Uterus (tissue), 4 donors: Measurements from ENCODE around the gene CAMLG. TPM values are rescaled to one million over a fixed set of nuclear protein-coding genes. Genes with fewer than 3 reads are reported as not detected.

Source experiments
- DNase-seq, 2 donors: peaks; one replicate each; pipeline ENCODE4 v3.0.0-alpha.2; 2019 to 2020
- H3K27ac ChIP-seq, 2 donors: fragments of 200-600 bp; sonication (generic); 1 replicate in 1 of 2; 2 replicates in 1 of 2; pipeline ENCODE4 v1.5.1; 2016 to 2018
- H3K27me3 ChIP-seq, 2 donors: fragments of 200-600 bp; sonication (generic); one replicate each; pipeline ENCODE4 v1.5.1; 2018 to 2019; ENCODE audit warnings: control low read depth in 1 of 2
- H3K36me3 ChIP-seq, 2 donors: fragments of 200-600 bp; sonication (generic); one replicate each; pipeline ENCODE4 v1.5.1; 2019; ENCODE audit warnings: control low read depth in 1 of 2
- H3K4me1 ChIP-seq, 2 donors: fragments of 200-600 bp; sonication (generic); one replicate each; pipeline ENCODE4 v1.5.1; 2018 to 2019; ENCODE audit warnings: control low read depth in 1 of 2
- H3K4me3 ChIP-seq, 2 donors: fragments of 200-600 bp; sonication (generic); 1 replicate in 1 of 2; 2 replicates in 1 of 2; pipeline ENCODE4 v1.5.1; 2018 to 2019; ENCODE audit warnings: mild to moderate bottlenecking in 1 of 2
- H3K9me3 ChIP-seq, 2 donors: fragments of 200-600 bp; sonication (generic); one replicate each; pipeline ENCODE4 v1.5.1; 2019; ENCODE audit warnings: control low read depth in 1 of 2
- POLR2A ChIP-seq, 2 donors: fragments of 450-650 bp; IDR thresholded peaks; one replicate each; pipeline ENCODE4 v1.6.1; 2016; ENCODE audit warnings: antibody characterized with exemption in 2 of 2, mild to moderate bottlenecking in 1 of 2, moderate library complexity in 1 of 2
- intact Hi-C: fragments of 100-400 bp; cut with DNase I; formaldehyde crosslinking; loops from one replicate; pipeline ENCODE4 v1.15.1; 2023; ENCODE audit warnings: low total_unique reads
- small RNA-seq: library from RNA; depleted of rRNA; stranded (forward); fragments of <200 nt; gene quantifications from one replicate; pipeline ENCODE3, GENCODE V24; 2016
- total RNA-seq, 4 donors: library from RNA; depleted of rRNA in 3 of 4; stranded (reverse); fragments of >200 nt in 3 of 4; gene quantifications; one replicate each; pipeline versions ENCODE4 v1.1.0 to v1.2.4, GENCODE V29; 2014 to 2023
- TF ChIP-seq, protein P1 (sequence below), 4 experiments: fragments of 200-600 bp in 2 of 4; fragments of 450-650 bp in 2 of 4; sonication (generic) in 2 of 4; IDR thresholded peaks; one replicate each; pipeline ENCODE4 v1.5.1; 2016 to 2019; ENCODE audit warnings: antibody characterized with exemption in 4 of 4, mild to moderate bottlenecking in 2 of 4, moderate library complexity in 1 of 4
- donor health status: DM: yes; HTN: yes; CAD: no.

The CAMLG gene
- total RNA-seq, 4 donors from 2014 or later: 44.7 to 56.6 (median 49.4) TPM

DNA sequence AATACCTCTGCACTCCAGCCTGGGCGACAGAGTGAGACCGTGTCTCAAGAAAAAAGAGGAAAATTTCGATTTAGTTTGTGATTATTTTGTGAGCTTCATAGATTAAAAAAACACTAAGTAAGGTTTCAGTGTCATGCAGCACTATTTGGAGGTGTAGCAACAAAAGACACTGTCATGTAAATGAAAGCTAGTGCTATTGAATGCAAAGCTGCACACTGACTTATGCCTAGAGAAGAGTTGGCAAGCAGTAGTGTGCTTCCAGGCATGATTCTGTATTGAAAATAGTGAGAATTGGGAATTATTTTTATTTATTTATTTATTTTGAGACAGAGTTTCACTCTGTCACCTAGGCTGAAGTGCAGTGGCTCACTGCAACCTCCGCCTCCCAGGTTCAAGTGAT is 54.8 kb downstream of the CAMLG start:
- TF ChIP-seq, protein P1, sequence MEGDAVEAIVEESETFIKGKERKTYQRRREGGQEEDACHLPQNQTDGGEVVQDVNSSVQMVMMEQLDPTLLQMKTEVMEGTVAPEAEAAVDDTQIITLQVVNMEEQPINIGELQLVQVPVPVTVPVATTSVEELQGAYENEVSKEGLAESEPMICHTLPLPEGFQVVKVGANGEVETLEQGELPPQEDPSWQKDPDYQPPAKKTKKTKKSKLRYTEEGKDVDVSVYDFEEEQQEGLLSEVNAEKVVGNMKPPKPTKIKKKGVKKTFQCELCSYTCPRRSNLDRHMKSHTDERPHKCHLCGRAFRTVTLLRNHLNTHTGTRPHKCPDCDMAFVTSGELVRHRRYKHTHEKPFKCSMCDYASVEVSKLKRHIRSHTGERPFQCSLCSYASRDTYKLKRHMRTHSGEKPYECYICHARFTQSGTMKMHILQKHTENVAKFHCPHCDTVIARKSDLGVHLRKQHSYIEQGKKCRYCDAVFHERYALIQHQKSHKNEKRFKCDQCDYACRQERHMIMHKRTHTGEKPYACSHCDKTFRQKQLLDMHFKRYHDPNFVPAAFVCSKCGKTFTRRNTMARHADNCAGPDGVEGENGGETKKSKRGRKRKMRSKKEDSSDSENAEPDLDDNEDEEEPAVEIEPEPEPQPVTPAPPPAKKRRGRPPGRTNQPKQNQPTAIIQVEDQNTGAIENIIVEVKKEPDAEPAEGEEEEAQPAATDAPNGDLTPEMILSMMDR (IDR thresholded peaks at IDR 0.05): no peak
- no peak for TF ChIP-seq POLR2A (IDR thresholded peaks at IDR 0.05)
- H3K9me3 ChIP-seq: no peaks in the 10 kb centered on the region
- no peaks in the 10 kb centered on the region for H3K27me3 ChIP-seq
- intact Hi-C loops: no loop called here
- H3K4me3 ChIP-seq: no peak overlapping the region
- H3K27ac ChIP-seq: no peak overlapping the region
- DNase-seq: no peak
- no peaks in the 10 kb centered on the region for H3K36me3 ChIP-seq
- H3K4me1 ChIP-seq: no peaks in the 10 kb centered on the region

DNA sequence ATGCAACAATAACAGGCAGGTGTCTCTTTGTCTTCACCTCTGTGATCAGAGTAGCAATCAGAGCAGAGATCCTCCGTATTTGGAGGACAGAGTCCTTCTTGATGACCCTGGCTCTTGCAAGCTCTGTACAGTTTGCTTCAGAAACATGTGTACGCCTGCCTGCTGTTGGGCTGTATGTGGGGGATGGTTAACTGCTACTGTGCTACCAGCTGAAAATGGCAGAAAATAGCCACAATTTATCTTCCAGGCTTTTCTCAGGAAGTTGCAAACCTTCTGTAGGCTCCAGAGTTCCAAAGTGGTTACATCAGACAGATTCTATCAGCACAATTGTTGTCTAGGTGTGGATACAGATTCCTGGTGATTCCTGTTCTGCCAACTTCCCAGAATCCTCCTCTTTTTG is 55.7 kb downstream of the CAMLG start:
- DNase-seq: no peak
- Histone ChIP-seq H3K36me3 (no peaks in the 10 kb centered on the region), H3K4me1 (no peaks in the 10 kb centered on the region), H3K4me3 (no peak overlapping the region), H3K27ac (no peak overlapping the region), H3K9me3 (no peaks in the 10 kb centered on the region), H3K27me3 (no peaks in the 10 kb centered on the region)
- TF ChIP-seq, protein P1 (IDR thresholded peaks at IDR 0.05): no peak
- TF ChIP-seq POLR2A (IDR thresholded peaks at IDR 0.05): no peak
- intact Hi-C loops: no loop called here

DNA sequence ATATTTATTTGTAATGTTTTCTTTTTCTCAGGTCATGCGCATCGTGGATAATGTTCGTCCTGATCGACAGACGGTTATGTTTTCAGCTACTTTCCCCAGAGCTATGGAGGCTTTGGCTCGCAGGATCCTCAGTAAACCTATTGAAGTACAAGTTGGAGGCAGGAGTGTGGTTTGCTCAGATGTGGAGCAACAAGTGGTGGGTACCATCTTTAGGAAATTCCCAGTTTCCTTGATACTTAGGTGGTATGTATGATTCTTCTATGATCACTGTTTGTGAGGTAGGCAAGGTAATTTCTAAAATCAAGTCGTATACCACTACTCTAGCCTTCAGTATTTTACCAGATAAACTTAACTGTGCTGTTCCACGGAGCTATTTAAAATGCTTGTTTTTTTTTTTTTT is 56.5 kb downstream of the CAMLG start:
- no peaks in the 10 kb centered on the region for H3K9me3 ChIP-seq
- intact Hi-C loops: no loop called here
- TF ChIP-seq, protein P1 (IDR thresholded peaks at IDR 0.05): no peak
- TF ChIP-seq POLR2A (IDR thresholded peaks at IDR 0.05): no peak
- no peaks in the 10 kb centered on the region for H3K4me1 ChIP-seq
- H3K27me3 ChIP-seq: no peaks in the 10 kb centered on the region
- H3K27ac ChIP-seq: no peak overlapping the region
- no peaks in the 10 kb centered on the region for H3K36me3 ChIP-seq
- H3K4me3 ChIP-seq: no peak overlapping the region
- DNase-seq: no peak

DNA sequence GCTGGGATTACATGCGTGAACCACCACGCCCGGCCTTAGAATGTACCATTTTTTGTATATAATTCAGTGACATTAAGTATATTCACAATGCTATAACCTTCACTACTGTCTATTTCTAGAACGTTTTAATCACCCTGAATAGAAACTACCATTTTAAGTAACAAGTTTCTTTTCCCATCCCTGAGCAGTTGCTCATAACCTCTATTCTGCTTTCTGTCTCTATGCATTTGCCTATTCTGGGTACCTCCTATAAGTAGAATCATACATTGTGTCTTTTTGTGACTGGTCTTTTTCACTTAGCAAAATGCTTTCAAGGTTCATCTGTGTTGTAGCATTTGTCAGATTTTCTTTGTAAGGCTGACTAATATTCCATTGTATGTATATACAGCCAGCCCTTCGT is 60.1 kb downstream of the CAMLG start:
- no peak for TF ChIP-seq POLR2A (IDR thresholded peaks at IDR 0.05)
- TF ChIP-seq, protein P1 (IDR thresholded peaks at IDR 0.05): no peak
- Histone ChIP-seq H3K4me1 (no peaks in the 10 kb centered on the region), H3K27me3 (no peaks in the 10 kb centered on the region), H3K36me3 (no peaks in the 10 kb centered on the region), H3K4me3 (no peak overlapping the region), H3K27ac (no peak overlapping the region), H3K9me3 (no peaks in the 10 kb centered on the region)
- DNase-seq: no peak
- intact Hi-C loops: no loop called here

Small RNA genes within 50 kb of the gene (small RNA-seq; reads per million reads assigned to genes)
- not detected for gene RNU6-1164P
- gene RNU6-757P: not detected

Other genes with a start within 250 kb of the CAMLG start
- gene JADE2, start 212.9 kb upstream of the CAMLG start, total RNA-seq: 10 to 100 TPM; 15.8 to 95.8 (median 16.7) TPM
- gene SAR1B, start 105.7 kb upstream of the CAMLG start, total RNA-seq: 100 to 1,000 TPM in 1 of 4 donors, 10 to 100 TPM in 3; 38.0 to 612 (median 81.9) TPM
- gene SEC24A, start 89.8 kb upstream of the CAMLG start, total RNA-seq: 10 to 100 TPM in 3 of 4 donors, 1 to 10 TPM in 1; 7.2 to 51.3 (median 30.7) TPM
- 10 to 100 TPM; 38.2 to 63.7 (median 47.6) TPM for gene DDX46, start 20.2 kb downstream of the CAMLG start, total RNA-seq
- gene C5orf24, start 107.4 kb downstream of the CAMLG start, total RNA-seq: 10 to 100 TPM; 45.3 to 93.8 (median 58.3) TPM
- 100 to 1,000 TPM in 2 of 4 donors, 10 to 100 TPM in 2; 53.5 to 175 (median 113) TPM for gene TXNDC15, start 135.8 kb downstream of the CAMLG start, total RNA-seq
- 10 to 100 TPM in 2 of 4 donors, 1 to 10 TPM in 2; 1.8 to 15.1 (median 8.2) TPM for gene PCBD2, start 166.6 kb downstream of the CAMLG start, total RNA-seq
- 1 to 10 TPM in 1 of 4 donors, under 1 TPM in 1, not detected in 2; 0.48 to 2.7 TPM for gene CATSPER3, start 229.4 kb downstream of the CAMLG start, total RNA-seq